Inflammatory macrophage (primary cell): ENCODE data around the gene MIEN1.
A peak's percentile ranks its signal among the peaks of the same experiment; 100 is the strongest.
"Not testable (repeated sequence)": the region's sequence is repeated elsewhere in the genome, so short reads cannot be mapped to it uniquely, and the experiment has no call there.

Experiments used
- DNase-seq, 2 donors: peaks; one replicate each; pipeline ENCODE4 v3.0.0-alpha.2; 2020 to 2022

MIEN1 gene

GRCh38 chr17:39715375-39716072 lies 14.8 kb downstream of the MIEN1 start:
- DNase-seq, result no peak

GRCh38 chr17:39714234-39714633 lies 16.1 kb downstream of the MIEN1 start:
- no peak for DNase-seq

- DNase-seq, result no peak
These were observed 18.5 kb downstream of the MIEN1 start for GRCh38 chr17:39711851-39712250.

- not testable (repeated sequence) for DNase-seq
These were observed 19.3 kb downstream of the MIEN1 start for GRCh38 chr17:39711071-39711470.

GRCh38 chr17:39709998-39710964 lies 20.1 kb downstream of the MIEN1 start:
- no peak for DNase-seq

GRCh38 chr17:39709319-39709997 lies 20.9 kb downstream of the MIEN1 start:
- no peak for DNase-seq

- no peak for DNase-seq
These were observed 23.4 kb downstream of the MIEN1 start for GRCh38 chr17:39706921-39707337.

- DNase-seq, result no peak
These were observed 23.9 kb downstream of the MIEN1 start for GRCh38 chr17:39706383-39706782.

GRCh38 chr17:39705786-39706348 lies 24.5 kb downstream of the MIEN1 start:
- no peak for DNase-seq

GRCh38 chr17:39704821-39705551 lies 25.3 kb downstream of the MIEN1 start:
- DNase-seq, result no peak

- no peak for DNase-seq
These were observed 26.4 kb downstream of the MIEN1 start for GRCh38 chr17:39703913-39704312.

- no peak for DNase-seq
These were observed 27.1 kb downstream of the MIEN1 start for GRCh38 chr17:39702901-39703893.

GRCh38 chr17:39701784-39702422 lies 28.4 kb downstream of the MIEN1 start:
- DNase-seq, result no peak

- DNase-seq, result no peak
These were observed 29.1 kb downstream of the MIEN1 start for GRCh38 chr17:39701012-39701783.

GRCh38 chr17:39700148-39700987 lies 30.0 kb downstream of the MIEN1 start:
- DNase-seq, result no peak

GRCh38 chr17:39699818-39700147 lies 30.5 kb downstream of the MIEN1 start, which contains the start of gene ERBB2:
Gene ERBB2 (plus strand): TSS chr17:39700064. CDS start chr17:39700239, 175 bp downstream.
- DNase-seq, result peak in 1 of 2 donors; percentile 41

GRCh38 chr17:39699157-39699817 lies 31.0 kb downstream of the MIEN1 start:
- DNase-seq, result not testable (repeated sequence)

GRCh38 chr17:39697961-39698360 lies 32.4 kb downstream of the MIEN1 start:
- DNase-seq, result no peak
